GM21786 (cell line): ENCODE results near the gene MYOF.
A peak's percentile ranks its signal among the peaks of the same experiment; 100 is the strongest.
"Not testable (repeated sequence)": the region's sequence is repeated elsewhere in the genome, so short reads cannot be mapped to it uniquely, and the experiment has no call there.

Experiments
- ATAC-seq: cut with Tn5 transposase; IDR thresholded peaks from one replicate; pipeline ENCODE4 v1.9.1; 2021; ENCODE audit not compliant: unreplicated experiment

The MYOF gene

DNA sequence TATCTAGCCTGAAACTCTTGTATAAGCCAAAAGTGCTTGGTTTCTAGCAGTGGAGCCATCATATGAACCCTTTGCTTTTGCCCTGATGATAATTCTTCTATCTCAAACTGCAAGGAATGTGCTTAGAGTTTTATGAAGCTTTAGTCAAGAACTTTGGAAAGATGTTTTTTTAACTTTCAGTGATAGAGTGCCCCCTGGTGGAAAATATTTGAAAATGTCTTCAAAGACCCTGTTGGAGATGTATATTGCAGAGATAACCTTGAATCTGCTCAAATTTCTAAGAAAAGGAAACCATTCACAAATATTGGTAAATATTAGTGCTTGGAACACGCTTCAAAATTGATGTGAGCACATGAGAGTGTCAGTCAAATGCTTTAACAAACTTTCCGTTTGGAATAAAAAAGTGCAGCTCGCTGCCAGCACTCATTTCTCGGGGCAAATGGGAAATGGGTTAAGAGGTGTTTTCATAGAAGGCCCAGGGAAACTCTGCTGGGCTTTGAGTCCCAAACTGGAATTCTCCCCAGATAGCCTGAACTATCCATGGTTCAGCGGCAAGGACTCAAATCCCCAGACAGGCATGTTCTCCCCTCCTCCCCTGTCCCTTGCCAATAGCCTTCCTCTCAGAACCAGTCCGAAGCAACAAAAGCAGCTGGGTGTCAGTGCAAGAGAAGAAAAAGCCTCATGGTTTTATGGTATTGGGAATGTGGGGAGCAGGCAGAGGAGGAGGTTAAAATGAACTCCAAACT lies 129.3 kb downstream of the MYOF start:
- no peak for ATAC-seq

DNA sequence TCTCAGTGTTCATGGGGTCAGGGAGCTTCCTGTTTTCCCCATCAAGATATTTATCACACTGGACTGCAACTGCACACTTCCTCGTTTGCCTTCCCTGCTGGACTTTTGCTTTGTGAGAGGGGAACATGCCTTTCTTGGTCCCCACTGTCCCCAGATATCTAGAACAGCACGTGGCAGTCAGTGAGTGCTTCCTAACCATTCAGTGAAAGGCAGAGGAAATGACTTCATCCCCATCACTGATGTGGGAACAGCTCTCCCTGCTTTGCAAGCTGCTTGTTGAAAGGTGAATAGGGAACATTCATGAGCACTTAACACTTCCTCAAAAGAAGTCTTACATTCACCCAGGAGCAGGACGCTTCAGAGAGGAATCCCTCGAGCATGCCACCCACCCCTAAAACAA lies 135.4 kb downstream of the MYOF start:
- ATAC-seq = no peak

- ATAC-seq = no peak
Measured at GRCh38 chr10:93346108-93346507, 136.0 kb downstream of the MYOF start.

DNA sequence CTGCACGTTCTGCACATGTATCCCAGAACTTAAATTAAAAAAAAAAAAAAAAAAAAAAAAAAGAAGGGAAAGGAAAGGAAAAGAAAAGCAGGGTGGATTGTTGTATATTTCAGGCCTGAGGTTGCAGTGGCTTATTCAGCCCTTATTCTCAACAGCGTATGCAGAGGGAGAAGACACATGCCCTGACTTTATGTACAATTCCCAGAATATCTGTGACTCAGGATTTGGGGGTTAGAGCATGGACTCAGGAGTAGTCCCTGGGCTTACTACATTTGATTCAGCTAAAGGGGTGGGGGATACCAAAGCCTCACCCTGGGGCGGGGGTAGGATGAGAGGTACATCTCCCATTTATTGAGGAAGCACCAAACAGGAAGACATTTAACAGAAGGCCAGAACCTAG lies 137.4 kb downstream of the MYOF start:
- no peak for ATAC-seq

- ATAC-seq = no peak
Measured at GRCh38 chr10:93342921-93343320, 139.2 kb downstream of the MYOF start.

DNA sequence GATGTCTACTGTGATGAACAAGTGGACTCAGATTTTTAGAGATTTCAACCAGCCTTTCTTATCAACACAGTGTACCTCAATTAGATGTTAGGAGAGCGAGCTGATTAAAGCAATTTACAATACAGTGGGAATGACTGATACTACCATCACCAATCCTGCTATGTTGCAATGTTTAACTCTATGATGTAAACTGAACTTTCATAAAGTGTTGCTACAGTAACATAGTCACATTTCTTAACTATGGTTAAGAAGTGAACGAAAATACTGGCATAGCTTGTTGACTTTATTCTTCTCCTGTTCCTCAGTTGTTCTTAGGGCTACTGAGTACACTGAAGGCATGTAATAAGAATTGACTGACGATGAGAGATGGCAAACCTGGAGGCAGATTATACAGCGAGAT lies 139.8 kb downstream of the MYOF start:
- ATAC-seq = no peak

DNA sequence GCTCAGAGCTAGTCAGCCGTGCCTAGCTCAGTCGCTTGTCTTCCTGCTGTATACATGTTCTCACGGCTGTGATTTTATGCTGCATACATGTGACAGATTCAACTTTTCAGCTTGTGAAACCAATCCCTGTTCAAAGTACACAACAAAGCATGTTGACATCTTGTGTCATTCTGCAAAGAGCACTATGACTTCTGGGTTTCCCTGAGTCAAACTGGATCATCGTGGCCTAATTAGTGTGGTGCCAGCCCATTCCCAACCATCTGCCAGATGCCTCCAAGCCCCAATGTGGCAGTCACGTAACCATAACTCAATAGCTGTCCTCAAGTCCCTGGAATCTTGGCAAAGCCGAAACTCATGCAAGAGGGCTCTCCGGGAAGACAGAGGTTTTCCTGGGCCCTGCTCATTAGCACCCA lies 144.8 kb downstream of the MYOF start:
- ATAC-seq = no peak

- no peak for ATAC-seq
Measured at GRCh38 chr10:93336678-93337077, 145.5 kb downstream of the MYOF start.

- ATAC-seq = no peak
Measured at GRCh38 chr10:93336110-93336509, 146.0 kb downstream of the MYOF start.

DNA sequence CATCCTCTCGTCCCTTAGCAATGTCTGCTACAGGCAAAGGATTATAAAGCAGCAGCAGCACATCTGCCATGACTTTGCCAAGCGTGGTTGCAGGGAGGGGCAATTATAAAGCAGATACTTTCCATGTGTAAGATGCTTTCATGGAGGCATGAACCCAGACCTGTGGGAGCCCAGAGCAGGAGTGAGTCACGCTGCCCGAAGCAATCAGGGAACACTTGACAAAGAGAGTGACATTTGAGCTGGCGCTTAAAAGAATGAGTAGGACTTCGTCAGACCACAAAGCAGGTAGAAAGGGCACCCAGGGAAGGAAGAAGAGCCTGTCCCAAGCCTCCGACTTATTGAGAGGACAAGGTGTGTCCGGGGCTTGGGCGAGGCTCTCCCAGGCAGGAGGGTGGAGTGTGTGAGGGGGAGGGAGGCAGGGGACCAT lies 147.2 kb downstream of the MYOF start:
- no peak for ATAC-seq

DNA sequence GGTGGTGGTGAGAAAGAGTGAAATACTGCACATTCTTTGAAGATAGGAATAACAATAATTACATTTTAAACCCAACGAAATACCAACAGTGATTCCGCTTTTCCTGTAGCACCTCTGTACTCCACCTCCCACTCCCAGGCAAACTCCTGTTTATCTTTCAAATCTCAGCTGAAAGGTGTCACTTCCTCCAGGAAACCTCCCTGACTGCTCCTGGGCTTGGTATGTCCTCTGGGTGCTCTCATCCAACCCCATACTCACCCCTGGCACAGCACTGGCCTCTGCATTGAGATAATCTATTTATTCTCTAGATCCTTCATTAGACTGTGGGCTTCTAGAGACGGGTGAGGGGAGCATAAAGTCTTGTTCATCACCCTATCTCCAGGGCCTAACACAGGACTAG lies 148.0 kb downstream of the MYOF start:
- no peak for ATAC-seq

- ATAC-seq = no peak
Measured at GRCh38 chr10:93333278-93333978, 148.7 kb downstream of the MYOF start.

DNA sequence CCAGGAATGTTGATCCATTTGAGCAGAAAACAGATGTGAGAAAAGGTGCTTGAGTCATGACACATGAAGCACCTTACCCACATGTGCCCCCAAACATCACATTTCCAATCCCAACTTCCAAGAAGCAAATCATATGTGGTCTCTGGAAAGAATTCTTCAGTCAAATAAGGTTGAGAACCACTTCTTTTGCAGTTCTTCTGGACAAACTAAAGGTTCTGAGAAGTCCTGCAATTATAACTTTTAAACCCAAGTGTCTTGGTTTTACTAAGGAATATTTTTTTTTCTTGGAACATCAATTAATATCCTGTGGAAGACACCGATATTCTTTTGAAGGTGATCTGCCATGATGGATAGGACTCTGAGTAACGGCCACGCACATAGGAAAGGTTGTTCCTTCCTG lies 151.3 kb downstream of the MYOF start:
- no peak for ATAC-seq

GRCh38 chr10:93319896-93320295 lies 162.2 kb downstream of the MYOF start:
- ATAC-seq = no peak

GRCh38 chr10:93319096-93319495 lies 163.0 kb downstream of the MYOF start:
- no peak for ATAC-seq

GRCh38 chr10:93315246-93315645 lies 166.9 kb downstream of the MYOF start:
- no peak for ATAC-seq

GRCh38 chr10:93314656-93315055 lies 167.5 kb downstream of the MYOF start:
- not testable (repeated sequence) for ATAC-seq

DNA sequence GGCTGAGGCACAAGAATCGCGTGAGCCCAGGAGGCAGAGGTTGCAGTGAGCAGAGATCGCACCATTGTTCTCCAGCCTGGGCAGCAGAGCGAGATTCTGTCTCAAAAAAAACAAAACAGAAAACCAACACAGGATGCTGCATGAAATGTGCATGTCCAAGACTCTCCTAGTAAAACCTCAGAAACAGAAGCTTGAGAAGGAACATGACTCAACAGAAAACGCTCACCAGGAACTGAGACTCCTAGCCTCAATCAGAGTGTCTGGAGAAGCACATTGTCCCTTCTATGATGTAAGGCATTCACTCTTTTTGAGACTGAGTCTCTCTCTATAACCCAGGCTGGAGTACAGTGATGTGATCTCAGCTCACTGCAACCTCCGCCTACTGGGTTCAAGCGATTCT lies 168.3 kb downstream of the MYOF start:
- peak; percentile 42 for ATAC-seq

DNA sequence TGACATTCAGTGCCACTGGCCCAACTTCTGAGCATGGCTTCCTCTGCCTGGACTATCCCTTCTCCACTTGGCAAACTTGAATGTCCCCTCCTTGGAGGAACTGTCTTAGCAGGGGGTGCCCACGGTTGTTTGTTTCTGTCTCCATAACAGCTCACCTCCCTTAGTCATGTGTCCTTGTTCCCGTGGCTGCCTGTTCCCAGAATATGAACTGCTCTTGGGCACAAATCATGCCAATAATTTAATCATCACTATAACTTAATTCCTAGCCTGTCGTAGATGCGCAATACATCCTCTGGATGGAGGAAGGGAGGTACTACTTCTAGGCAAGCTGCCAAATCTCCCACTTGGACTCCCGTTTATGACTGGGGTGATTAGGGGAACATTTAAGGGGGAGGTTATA lies 173.1 kb downstream of the MYOF start:
- no peak for ATAC-seq

GRCh38 chr10:93305122-93305521 lies 177.0 kb downstream of the MYOF start:
- no peak for ATAC-seq

- ATAC-seq = no peak
Measured at GRCh38 chr10:93300981-93301380, 181.2 kb downstream of the MYOF start.

DNA sequence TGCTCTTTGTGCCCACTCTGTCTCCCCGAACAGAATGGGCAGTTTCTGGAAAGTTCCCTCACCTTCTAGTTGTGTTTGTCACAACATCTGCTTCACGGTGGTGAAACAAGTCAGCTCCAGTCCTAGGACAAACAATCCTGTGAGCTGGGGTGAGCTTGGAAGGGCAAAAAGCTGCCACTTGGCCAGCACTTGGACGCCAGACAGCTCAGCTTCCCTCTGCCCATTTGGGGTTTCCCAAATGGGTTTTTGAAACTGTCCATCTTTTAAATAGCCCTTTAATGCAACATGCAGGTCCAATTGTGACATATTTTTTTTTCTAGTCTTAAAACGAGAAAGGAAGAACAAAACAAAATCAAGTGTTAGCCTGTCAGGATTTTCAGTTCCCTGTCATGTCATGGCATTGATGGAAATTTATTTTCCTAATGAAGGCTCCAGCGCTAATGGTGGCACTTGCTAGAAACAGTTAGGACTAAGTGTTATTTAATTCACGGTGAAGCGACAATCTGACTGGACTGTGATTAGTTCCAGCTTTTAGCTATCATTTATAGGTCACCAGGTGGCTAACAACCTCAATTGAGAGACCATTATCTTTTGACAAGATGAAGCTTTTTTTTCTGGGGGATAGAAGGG lies 181.7 kb downstream of the MYOF start:
- ATAC-seq = no peak
